ENCODE data around the gene GVQW3.

GRCh38 chr11:76444065-76444383, 62.9 kb downstream of the GVQW3 start:
- TF ChIP-seq, protein P1, sequence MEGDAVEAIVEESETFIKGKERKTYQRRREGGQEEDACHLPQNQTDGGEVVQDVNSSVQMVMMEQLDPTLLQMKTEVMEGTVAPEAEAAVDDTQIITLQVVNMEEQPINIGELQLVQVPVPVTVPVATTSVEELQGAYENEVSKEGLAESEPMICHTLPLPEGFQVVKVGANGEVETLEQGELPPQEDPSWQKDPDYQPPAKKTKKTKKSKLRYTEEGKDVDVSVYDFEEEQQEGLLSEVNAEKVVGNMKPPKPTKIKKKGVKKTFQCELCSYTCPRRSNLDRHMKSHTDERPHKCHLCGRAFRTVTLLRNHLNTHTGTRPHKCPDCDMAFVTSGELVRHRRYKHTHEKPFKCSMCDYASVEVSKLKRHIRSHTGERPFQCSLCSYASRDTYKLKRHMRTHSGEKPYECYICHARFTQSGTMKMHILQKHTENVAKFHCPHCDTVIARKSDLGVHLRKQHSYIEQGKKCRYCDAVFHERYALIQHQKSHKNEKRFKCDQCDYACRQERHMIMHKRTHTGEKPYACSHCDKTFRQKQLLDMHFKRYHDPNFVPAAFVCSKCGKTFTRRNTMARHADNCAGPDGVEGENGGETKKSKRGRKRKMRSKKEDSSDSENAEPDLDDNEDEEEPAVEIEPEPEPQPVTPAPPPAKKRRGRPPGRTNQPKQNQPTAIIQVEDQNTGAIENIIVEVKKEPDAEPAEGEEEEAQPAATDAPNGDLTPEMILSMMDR (IDR thresholded peaks at IDR 0.05), result no peak
- TF ChIP-seq POLR2A (IDR thresholded peaks at IDR 0.05), result no peak
